Activated naive CD8-positive, alpha-beta T cell treated with anti-CD3 and anti-CD28 coated beads, Interleukin-2, amount 10 ng/mL, durations not matched to agents 7 days and 5 days (primary cell): ENCODE measurements around the gene LMBR1L. TPM values are rescaled to one million over a fixed set of nuclear protein-coding genes. Genes with fewer than 3 reads are reported as not detected.
A peak's percentile ranks its signal among the peaks of the same experiment; 100 is the strongest.

ENCODE experiments used
- ATAC-seq: fragments of 150-1000 bp; cut with Tn5 transposase; one replicate; pipeline ENCODE4 v1.10.0; 2021; ENCODE audit warnings: low read depth, moderate library complexity
- POLR2A ChIA-PET: fragments of 350-600 bp; sonication (Branson Sonifier 250); formaldehyde crosslinking; loops from one replicate; lab custom pipeline; 2021; ENCODE audit warnings: antibody characterized with exemption; lab: Charles Lee
- DNase-seq: peaks from one replicate; pipeline ENCODE4 v3.0.0; 2021
- H3K27ac Mint-ChIP-seq: one replicate; pipeline ENCODE4 v1.8.0; 2022; ENCODE audit warnings: mild to moderate bottlenecking, mixed read lengths
- H3K27me3 Mint-ChIP-seq: one replicate; pipeline ENCODE4 v1.8.0; 2022; ENCODE audit warnings: mild to moderate bottlenecking, moderate library complexity, mixed read lengths
- H3K36me3 Mint-ChIP-seq: one replicate; pipeline ENCODE4 v1.8.0; 2021; ENCODE audit warnings: mild to moderate bottlenecking, mixed read lengths
- H3K4me1 Mint-ChIP-seq: one replicate; pipeline ENCODE4 v1.8.0; 2021; ENCODE audit warnings: mixed read lengths
- H3K4me3 Mint-ChIP-seq: one replicate; pipeline ENCODE4 v1.8.0; 2022; ENCODE audit warnings: mild to moderate bottlenecking, moderate library complexity, mixed read lengths
- H3K9me3 Mint-ChIP-seq: one replicate; pipeline ENCODE4 v1.8.0; 2021; ENCODE audit warnings: mixed read lengths
- total RNA-seq, 2 experiments: library from RNA; stranded (reverse); gene quantifications; one replicate each; pipeline ENCODE4 v1.2.3, GENCODE V29; 2021

The LMBR1L gene
- total RNA-seq, 2 experiments from 2014 or later, result 111 to 112 TPM

- Mint-ChIP-seq H3K36me3 (peaks cover 38% of the 10 kb centered on the region), H3K27ac (no peak overlapping the region), H3K4me3 (no peak overlapping the region), H3K27me3 (no peaks in the 10 kb centered on the region), H3K9me3 (no peaks in the 10 kb centered on the region), H3K4me1 (peaks cover 30% of the 10 kb centered on the region)
- POLR2A ChIA-PET, result no interaction called here
- DNase-seq (no peak), ATAC-seq (no peak)
These were observed 58.0 kb downstream of the LMBR1L start for GRCh38 chr12:49052451-49053208.

GRCh38 chr12:49051777-49052438 is 58.7 kb downstream of the LMBR1L start:
- POLR2A ChIA-PET, result no interaction called here
- Mint-ChIP-seq H3K4me1 (peaks cover 23% of the 10 kb centered on the region), H3K36me3 (peaks cover 41% of the 10 kb centered on the region)

GRCh38 chr12:49051373-49051764 is 59.3 kb downstream of the LMBR1L start:
- Mint-ChIP-seq H3K4me1 (peaks cover 18% of the 10 kb centered on the region), H3K27me3 (no peaks in the 10 kb centered on the region), H3K27ac (no peak overlapping the region), H3K9me3 (no peaks in the 10 kb centered on the region), H3K4me3 (no peak overlapping the region), H3K36me3 (peaks cover 42% of the 10 kb centered on the region)
- POLR2A ChIA-PET, result no interaction called here
- ATAC-seq (no peak), DNase-seq (no peak)

More at GRCh38 chr12:49051777-49052438, 58.7 kb downstream of the LMBR1L start:
- H3K27me3 Mint-ChIP-seq, result no peaks in the 10 kb centered on the region
- no peak overlapping the region for H3K4me3 Mint-ChIP-seq
- DNase-seq, result no peak
- ATAC-seq, result no peak
- H3K9me3 Mint-ChIP-seq, result no peaks in the 10 kb centered on the region
- H3K27ac Mint-ChIP-seq, result peak overlapping the region; percentile 22

GRCh38 chr12:49050507-49051372 is 59.9 kb downstream of the LMBR1L start:
- POLR2A ChIA-PET, result no interaction called here
- ATAC-seq (no peak), DNase-seq (no peak)
- Mint-ChIP-seq H3K36me3 (peaks cover 42% of the 10 kb centered on the region), H3K27ac (no peak overlapping the region), H3K4me1 (peaks cover 11% of the 10 kb centered on the region), H3K4me3 (no peak overlapping the region), H3K9me3 (no peaks in the 10 kb centered on the region), H3K27me3 (no peaks in the 10 kb centered on the region)

GRCh38 chr12:49049566-49050224 is 61.0 kb downstream of the LMBR1L start:
- no peaks in the 10 kb centered on the region for H3K9me3 Mint-ChIP-seq
- ATAC-seq, result no peak
- POLR2A ChIA-PET, result no interaction called here

GRCh38 chr12:49048953-49049352 is 61.7 kb downstream of the LMBR1L start:
- no peak overlapping the region for H3K27ac Mint-ChIP-seq
- no peak for ATAC-seq
- peaks cover 3% of the 10 kb centered on the region for H3K4me1 Mint-ChIP-seq
- POLR2A ChIA-PET, result interaction anchor here (1.1 kb wide), 1 partner anchor 197 kb away, joined by 3 read pairs; the partner anchor contains the start of gene DDX23
- H3K27me3 Mint-ChIP-seq, result no peaks in the 10 kb centered on the region
- H3K36me3 Mint-ChIP-seq, result peaks cover 40% of the 10 kb centered on the region
- H3K9me3 Mint-ChIP-seq, result no peaks in the 10 kb centered on the region
- DNase-seq, result no peak
- H3K4me3 Mint-ChIP-seq, result no peak overlapping the region

More at GRCh38 chr12:49049566-49050224, 61.0 kb downstream of the LMBR1L start:
- no peak for DNase-seq
- Mint-ChIP-seq H3K4me3 (no peak overlapping the region), H3K4me1 (peaks cover 2% of the 10 kb centered on the region), H3K36me3 (peaks cover 40% of the 10 kb centered on the region), H3K27ac (no peak overlapping the region), H3K27me3 (no peaks in the 10 kb centered on the region)

Other genes with a start within 250 kb of the LMBR1L start
- gene RND1, start 245.0 kb downstream of the LMBR1L start, total RNA-seq, result 1 to 10 TPM; 3.8 to 4.9 TPM
- 10 to 100 TPM; 51.9 to 53.4 TPM for gene FKBP11, start 185.4 kb downstream of the LMBR1L start, total RNA-seq
- gene ARF3, start 153.4 kb downstream of the LMBR1L start, total RNA-seq, result 10 to 100 TPM; 88.0 to 96.5 TPM
- 10 to 100 TPM in 1 of 2 experiments, 1 to 10 TPM in 1; 9.4 to 10.1 TPM for gene WNT10B, start 139.1 kb downstream of the LMBR1L start, total RNA-seq
- 1 to 10 TPM; 1.7 to 2.0 TPM for gene WNT1, start 132.5 kb downstream of the LMBR1L start, total RNA-seq
- under 1 TPM; 0.20 to 0.30 TPM for gene DDN, start 111.5 kb downstream of the LMBR1L start, total RNA-seq
- gene PRKAG1, start 92.1 kb downstream of the LMBR1L start, total RNA-seq, result 10 to 100 TPM; 50.0 to 56.6 TPM
- gene KMT2D, start 50.1 kb downstream of the LMBR1L start, total RNA-seq, result 100 to 1,000 TPM; 123 to 129 TPM
- gene RHEBL1, start 40.9 kb downstream of the LMBR1L start, total RNA-seq, result 1 to 10 TPM; 8.0 to 9.7 TPM
- gene DHH, start 16.0 kb downstream of the LMBR1L start, total RNA-seq, result under 1 TPM; 0.11 to 0.25 TPM
- 1,000 to 10,000 TPM; 1,302 to 1,389 TPM for gene TUBA1B, start 20.5 kb upstream of the LMBR1L start, total RNA-seq
- gene TUBA1A, start 78.2 kb upstream of the LMBR1L start, total RNA-seq, result 100 to 1,000 TPM in 1 of 2 experiments, 10 to 100 TPM in 1; 99.5 to 101 TPM
- gene TUBA1C, start 154.2 kb upstream of the LMBR1L start, total RNA-seq, result 100 to 1,000 TPM; 162 to 168 TPM
- under 1 TPM in 1 of 2 experiments, not detected in 1; 0.67 TPM for gene PRPH, start 184.3 kb upstream of the LMBR1L start, total RNA-seq
- 10 to 100 TPM; 73.8 to 80.4 TPM for gene TROAP, start 212.4 kb upstream of the LMBR1L start, total RNA-seq
- gene C1QL4, start 226.3 kb upstream of the LMBR1L start, total RNA-seq, result not detected
- gene DNAJC22, start 236.0 kb upstream of the LMBR1L start, total RNA-seq, result under 1 TPM; 0.11 to 0.31 TPM